ENCODE data around the gene MUC15. TPM values are rescaled to one million over a fixed set of nuclear protein-coding genes. Genes with fewer than 3 reads are reported as not detected.

MUC15 gene
- total and polyA plus RNA-seq, 2 donors (not counting 1 experiment from before 2014, with no cell fraction given): not detected

- no peaks in the 10 kb centered on the region for H3K27me3 ChIP-seq (replicated peaks in 1 of 4; ENCODE audit: control extremely low read depth in 1 of 4, control insufficient read depth in 3 of 4, insufficient read depth in 4 of 4, low read length in 3 of 4)
- no peaks in the 10 kb centered on the region for H3K79me2 ChIP-seq (ENCODE audit: control insufficient read depth, insufficient read depth, low read length)
- ChIA-PET POLR2A (no interaction called here), CTCF (no interaction called here)
- 50% methylated on average over 1 of the region's 2 CpGs for WGBS (ENCODE audit: insufficient coverage)
- Mint-ChIP-seq H3K9me3 (ENCODE audit: insufficient read depth) (no peaks in the 10 kb centered on the region), H3K27ac (no peak overlapping the region), H3K27me3 (no peaks in the 10 kb centered on the region), H3K4me3 (no peak overlapping the region), H3K4me1 (no peaks in the 10 kb centered on the region)
- no peaks in the 10 kb centered on the region for H4K20me1 ChIP-seq (ENCODE audit: control insufficient read depth, insufficient read depth, low read length, poor library complexity, severe bottlenecking)
- H3K9ac ChIP-seq (ENCODE audit: low read length): no peak overlapping the region
- no peak for DNase-seq
- H3K27ac ChIP-seq (ENCODE audit: low read length in 2 of 2): no peak overlapping the region
- no peak overlapping the region for H3K4me3 ChIP-seq (ENCODE audit: control extremely low read depth in 1 of 5, extremely low read depth in 1 of 5, insufficient read depth in 1 of 5, low read depth in 2 of 5, low read length in 4 of 5)
- H3K9me3 ChIP-seq (ENCODE audit: control extremely low read depth in 1 of 3, control insufficient read depth in 2 of 3, insufficient read depth in 1 of 3, low read length in 2 of 3): no peaks in the 10 kb centered on the region
- H3K4me1 ChIP-seq (ENCODE audit: control insufficient read depth in 2 of 2, insufficient read depth in 2 of 2, low read length in 2 of 2): no peaks in the 10 kb centered on the region
- no peak overlapping the region for H2AFZ ChIP-seq (ENCODE audit: insufficient read depth, low read depth, low read length, poor library complexity, severe bottlenecking)
- TF ChIP-seq EZH2 (IDR thresholded peaks at IDR 0.05; ENCODE audit: borderline replicate concordance, insufficient read depth, low read depth, low read length, poor library complexity, severe bottlenecking): no peak
- TF ChIP-seq, protein P1, sequence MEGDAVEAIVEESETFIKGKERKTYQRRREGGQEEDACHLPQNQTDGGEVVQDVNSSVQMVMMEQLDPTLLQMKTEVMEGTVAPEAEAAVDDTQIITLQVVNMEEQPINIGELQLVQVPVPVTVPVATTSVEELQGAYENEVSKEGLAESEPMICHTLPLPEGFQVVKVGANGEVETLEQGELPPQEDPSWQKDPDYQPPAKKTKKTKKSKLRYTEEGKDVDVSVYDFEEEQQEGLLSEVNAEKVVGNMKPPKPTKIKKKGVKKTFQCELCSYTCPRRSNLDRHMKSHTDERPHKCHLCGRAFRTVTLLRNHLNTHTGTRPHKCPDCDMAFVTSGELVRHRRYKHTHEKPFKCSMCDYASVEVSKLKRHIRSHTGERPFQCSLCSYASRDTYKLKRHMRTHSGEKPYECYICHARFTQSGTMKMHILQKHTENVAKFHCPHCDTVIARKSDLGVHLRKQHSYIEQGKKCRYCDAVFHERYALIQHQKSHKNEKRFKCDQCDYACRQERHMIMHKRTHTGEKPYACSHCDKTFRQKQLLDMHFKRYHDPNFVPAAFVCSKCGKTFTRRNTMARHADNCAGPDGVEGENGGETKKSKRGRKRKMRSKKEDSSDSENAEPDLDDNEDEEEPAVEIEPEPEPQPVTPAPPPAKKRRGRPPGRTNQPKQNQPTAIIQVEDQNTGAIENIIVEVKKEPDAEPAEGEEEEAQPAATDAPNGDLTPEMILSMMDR (IDR thresholded peaks at IDR 0.05): no peak
- H3K36me3 ChIP-seq (replicated peaks in 1 of 2; ENCODE audit: control extremely low read depth in 1 of 2, control insufficient read depth in 1 of 2, extremely low read depth in 1 of 2, insufficient read depth in 2 of 2, low read length in 1 of 2): no peaks in the 10 kb centered on the region
- no peak overlapping the region for H3K4me2 ChIP-seq (replicated peaks; ENCODE audit: low read depth, low read length, poor library complexity, severe bottlenecking)
- ATAC-seq (ENCODE audit: low read depth): no peak
- intact Hi-C loops (cut with micrococcal nuclease): no loop called here
Measured at GRCh38 chr11:26553182-26553581, 18.9 kb downstream of the MUC15 start.

GRCh38 chr11:26551186-26551801 is 20.8 kb downstream of the MUC15 start:
- Mint-ChIP-seq H3K4me1 (no peaks in the 10 kb centered on the region), H3K27me3 (no peaks in the 10 kb centered on the region), H3K27ac (no peak overlapping the region), H3K4me3 (no peak overlapping the region), H3K9me3 (ENCODE audit: insufficient read depth) (no peaks in the 10 kb centered on the region)
- no CpG with 5 or more reads among the region's 1 CpG for WGBS (ENCODE audit: insufficient coverage)
- Histone ChIP-seq H3K9me3 (ENCODE audit: control extremely low read depth in 1 of 3, control insufficient read depth in 2 of 3, insufficient read depth in 1 of 3, low read length in 2 of 3) (no peaks in the 10 kb centered on the region), H3K36me3 (replicated peaks in 1 of 2; ENCODE audit: control extremely low read depth in 1 of 2, control insufficient read depth in 1 of 2, extremely low read depth in 1 of 2, insufficient read depth in 2 of 2, low read length in 1 of 2) (no peaks in the 10 kb centered on the region), H2AFZ (ENCODE audit: insufficient read depth, low read depth, low read length, poor library complexity, severe bottlenecking) (no peak overlapping the region), H3K4me1 (ENCODE audit: control insufficient read depth in 2 of 2, insufficient read depth in 2 of 2, low read length in 2 of 2) (no peaks in the 10 kb centered on the region), H3K79me2 (ENCODE audit: control insufficient read depth, insufficient read depth, low read length) (no peaks in the 10 kb centered on the region), H4K20me1 (ENCODE audit: control insufficient read depth, insufficient read depth, low read length, poor library complexity, severe bottlenecking) (no peaks in the 10 kb centered on the region), H3K9ac (ENCODE audit: low read length) (no peak overlapping the region), H3K4me2 (replicated peaks; ENCODE audit: low read depth, low read length, poor library complexity, severe bottlenecking) (no peak overlapping the region), H3K27me3 (replicated peaks in 1 of 4; ENCODE audit: control extremely low read depth in 1 of 4, control insufficient read depth in 3 of 4, insufficient read depth in 4 of 4, low read length in 3 of 4) (no peaks in the 10 kb centered on the region), H3K4me3 (ENCODE audit: control extremely low read depth in 1 of 5, extremely low read depth in 1 of 5, insufficient read depth in 1 of 5, low read depth in 2 of 5, low read length in 4 of 5) (no peak overlapping the region), H3K27ac (ENCODE audit: low read length in 2 of 2) (no peak overlapping the region)
- CTCF ChIA-PET: no interaction called here
- DNase-seq (no peak), ATAC-seq (ENCODE audit: low read depth) (no peak)
- TF ChIP-seq, protein P1 (IDR thresholded peaks at IDR 0.05): no peak
- TF ChIP-seq EZH2 (IDR thresholded peaks at IDR 0.05; ENCODE audit: borderline replicate concordance, insufficient read depth, low read depth, low read length, poor library complexity, severe bottlenecking): no peak
- POLR2A ChIA-PET: no interaction called here
- intact Hi-C loops (cut with micrococcal nuclease): no loop called here

Measured in B cell (primary cell).